Measurements from ENCODE around the gene LONP2.

- no peak for TF ChIP-seq ETV5 (CRISPR knock-in tag; IDR thresholded peaks at IDR 0.05; ENCODE audit: borderline replicate concordance)
- no peak for TF ChIP-seq MLLT10 (CRISPR knock-in tag; IDR thresholded peaks at IDR 0.05)
- no peak for TF ChIP-seq POLR2A (IDR thresholded peaks at IDR 0.05; ENCODE audit: insufficient read depth in 1 of 2, low read depth in 2 of 2, low read length in 2 of 2)
- no peak for TF ChIP-seq ZNF296 (CRISPR knock-in tag; conservative IDR thresholded peaks at IDR 0.05)
- TF ChIP-seq SP1 (IDR thresholded peaks at IDR 0.05): no peak
- TF ChIP-seq SP1 (CRISPR knock-in tag; IDR thresholded peaks at IDR 0.05): no peak
- TF ChIP-seq ZZZ3 (CRISPR knock-in tag; IDR thresholded peaks at IDR 0.05; ENCODE audit: borderline replicate concordance): no peak
- no peak for TF ChIP-seq GMEB2 (CRISPR knock-in tag; IDR thresholded peaks at IDR 0.05; ENCODE audit: low read depth)
- no peak for TF ChIP-seq CTCF (CRISPR knock-in tag; IDR thresholded peaks at IDR 0.05)
- no peak for TF ChIP-seq KLF15 (CRISPR knock-in tag; IDR thresholded peaks at IDR 0.05; ENCODE audit: borderline replicate concordance)
- no peak for TF ChIP-seq FIP1L1 (IDR thresholded peaks at IDR 0.05; ENCODE audit: borderline replicate concordance, insufficient read depth, low read depth, low read length)
- no peak for TF ChIP-seq GATA4 (IDR thresholded peaks at IDR 0.05; ENCODE audit: borderline replicate concordance, low read depth)
- no peak for TF ChIP-seq ARNT (IDR thresholded peaks at IDR 0.05)
Measured at GRCh38 chr16:48405153-48405552, 161.1 kb downstream of the LONP2 start.
